Osteoblast (primary cell): ENCODE results near the gene LSR. TPM values are rescaled to one million over a fixed set of nuclear protein-coding genes. Genes with fewer than 3 reads are reported as not detected.

ENCODE experiments used
- DNase-seq: peaks from one replicate; pipeline ENCODE4 v3.0.0; 2011; ENCODE audit warnings: low spot score, mixed read lengths; ENCODE audit not compliant: insufficient read length; ENCODE audit errors: missing footprints
- H2AFZ ChIP-seq: 2 replicates; pipeline ENCODE4 v1.6.0; 2011; ENCODE audit warnings: mild to moderate bottlenecking, low read length
- H3K27ac ChIP-seq: 2 replicates; pipeline ENCODE4 v1.5.1; 2011; ENCODE audit warnings: mild to moderate bottlenecking, low read depth, low read length, moderate library complexity
- H3K27me3 ChIP-seq: 2 replicates; pipeline ENCODE4 v1.6.0; 2012; ENCODE audit warnings: mild to moderate bottlenecking, control low read depth, inconsistent platforms, low read length, moderate library complexity; ENCODE audit not compliant: insufficient read depth
- H3K36me3 ChIP-seq: 2 replicates; pipeline ENCODE4 v1.5.1; 2011; ENCODE audit warnings: mild to moderate bottlenecking, low read length, control low read depth, moderate library complexity; ENCODE audit not compliant: insufficient read depth
- H3K4me1 ChIP-seq: 2 replicates; pipeline ENCODE4 v1.5.1; 2011; ENCODE audit warnings: mild to moderate bottlenecking, low read length, control low read depth, moderate library complexity; ENCODE audit not compliant: insufficient read depth
- H3K4me2 ChIP-seq: 2 replicates; pipeline ENCODE4 v1.6.0; 2011; ENCODE audit warnings: mild to moderate bottlenecking, low read length; ENCODE audit not compliant: insufficient read depth
- H3K4me3 ChIP-seq: fragments of 200-600 bp; sonication (generic); 3 replicates; pipeline ENCODE4 v1.5.1; 2012; ENCODE audit warnings: mild to moderate bottlenecking, low read length, inconsistent platforms; ENCODE audit not compliant: insufficient read depth
- H3K79me2 ChIP-seq: 2 replicates; pipeline ENCODE4 v1.6.0; 2012; ENCODE audit warnings: mild to moderate bottlenecking, low read length, control low read depth, inconsistent platforms; ENCODE audit not compliant: insufficient read depth
- H3K9me3 ChIP-seq: 2 replicates; pipeline ENCODE4 v1.5.1; 2011; ENCODE audit warnings: low read depth, low read length, control low read depth
- H4K20me1 ChIP-seq: 2 replicates; pipeline ENCODE4 v1.6.0; 2012; ENCODE audit warnings: mild to moderate bottlenecking, low read length, control low read depth; ENCODE audit not compliant: insufficient read depth
- total RNA-seq: library from RNA; depleted of rRNA; stranded (reverse); fragments of >200 nt; gene quantifications from 2 replicates; pipeline ENCODE4 v1.2.3, GENCODE V29; 2012
- TF ChIP-seq, protein P1 (sequence below): IDR thresholded peaks from 2 replicates; pipeline ENCODE4 v1.5.1; 2011; ENCODE audit warnings: mild to moderate bottlenecking, low read depth, low read length, moderate library complexity; ENCODE audit errors: extremely low read depth

The LSR gene
- total RNA-seq, 1 donor = 0.36 TPM

DNA sequence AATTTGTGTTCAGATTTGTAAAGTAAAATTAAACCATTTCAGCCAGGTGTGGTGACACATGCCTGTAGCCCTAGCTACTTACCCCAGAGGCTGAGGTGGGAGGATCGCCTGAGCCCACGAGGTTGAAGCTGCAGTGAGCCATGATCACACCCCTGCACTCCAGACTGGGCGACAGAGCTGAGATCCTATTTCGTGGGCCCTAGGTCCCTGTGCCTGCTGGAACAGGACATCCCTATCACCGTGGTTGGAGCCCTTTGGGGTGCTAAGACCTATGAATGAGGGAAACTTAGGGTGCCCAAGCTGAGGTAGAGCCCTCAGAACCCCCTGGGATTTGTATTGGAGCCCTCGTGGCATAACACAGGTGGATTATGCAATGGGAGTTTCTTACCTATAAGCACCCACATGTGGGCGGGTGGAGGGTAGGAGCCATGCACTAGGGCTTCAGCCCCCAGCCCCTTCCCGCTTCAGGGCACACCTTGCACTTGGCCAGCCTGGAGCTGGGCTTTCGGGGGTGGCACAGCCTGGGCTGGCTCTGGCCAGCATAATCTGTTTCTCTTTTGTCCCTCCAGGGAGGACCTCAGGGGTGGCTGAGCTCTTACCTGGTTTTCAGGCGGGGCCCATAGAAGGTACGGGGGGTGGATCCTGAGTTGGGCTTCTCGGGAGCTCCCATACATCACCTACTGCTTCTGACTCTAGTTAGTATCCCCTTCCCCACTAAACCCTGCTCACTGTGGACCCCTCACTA lies 12.7 kb downstream of the LSR start:
- H3K4me2 ChIP-seq = no peak overlapping the region
- TF ChIP-seq, protein P1, sequence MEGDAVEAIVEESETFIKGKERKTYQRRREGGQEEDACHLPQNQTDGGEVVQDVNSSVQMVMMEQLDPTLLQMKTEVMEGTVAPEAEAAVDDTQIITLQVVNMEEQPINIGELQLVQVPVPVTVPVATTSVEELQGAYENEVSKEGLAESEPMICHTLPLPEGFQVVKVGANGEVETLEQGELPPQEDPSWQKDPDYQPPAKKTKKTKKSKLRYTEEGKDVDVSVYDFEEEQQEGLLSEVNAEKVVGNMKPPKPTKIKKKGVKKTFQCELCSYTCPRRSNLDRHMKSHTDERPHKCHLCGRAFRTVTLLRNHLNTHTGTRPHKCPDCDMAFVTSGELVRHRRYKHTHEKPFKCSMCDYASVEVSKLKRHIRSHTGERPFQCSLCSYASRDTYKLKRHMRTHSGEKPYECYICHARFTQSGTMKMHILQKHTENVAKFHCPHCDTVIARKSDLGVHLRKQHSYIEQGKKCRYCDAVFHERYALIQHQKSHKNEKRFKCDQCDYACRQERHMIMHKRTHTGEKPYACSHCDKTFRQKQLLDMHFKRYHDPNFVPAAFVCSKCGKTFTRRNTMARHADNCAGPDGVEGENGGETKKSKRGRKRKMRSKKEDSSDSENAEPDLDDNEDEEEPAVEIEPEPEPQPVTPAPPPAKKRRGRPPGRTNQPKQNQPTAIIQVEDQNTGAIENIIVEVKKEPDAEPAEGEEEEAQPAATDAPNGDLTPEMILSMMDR = no peak
- H3K27me3 ChIP-seq = peaks cover 13% of the 10 kb centered on the region
- no peaks in the 10 kb centered on the region for H3K79me2 ChIP-seq
- no peak overlapping the region for H2AFZ ChIP-seq
- H4K20me1 ChIP-seq = peaks cover 7% of the 10 kb centered on the region
- H3K4me3 ChIP-seq = no peak overlapping the region
- H3K4me1 ChIP-seq = peaks cover under 1% of the 10 kb centered on the region
- H3K36me3 ChIP-seq = no peaks in the 10 kb centered on the region
- H3K9me3 ChIP-seq = no peaks in the 10 kb centered on the region
- DNase-seq = peak; percentile 53
- no peak overlapping the region for H3K27ac ChIP-seq

DNA sequence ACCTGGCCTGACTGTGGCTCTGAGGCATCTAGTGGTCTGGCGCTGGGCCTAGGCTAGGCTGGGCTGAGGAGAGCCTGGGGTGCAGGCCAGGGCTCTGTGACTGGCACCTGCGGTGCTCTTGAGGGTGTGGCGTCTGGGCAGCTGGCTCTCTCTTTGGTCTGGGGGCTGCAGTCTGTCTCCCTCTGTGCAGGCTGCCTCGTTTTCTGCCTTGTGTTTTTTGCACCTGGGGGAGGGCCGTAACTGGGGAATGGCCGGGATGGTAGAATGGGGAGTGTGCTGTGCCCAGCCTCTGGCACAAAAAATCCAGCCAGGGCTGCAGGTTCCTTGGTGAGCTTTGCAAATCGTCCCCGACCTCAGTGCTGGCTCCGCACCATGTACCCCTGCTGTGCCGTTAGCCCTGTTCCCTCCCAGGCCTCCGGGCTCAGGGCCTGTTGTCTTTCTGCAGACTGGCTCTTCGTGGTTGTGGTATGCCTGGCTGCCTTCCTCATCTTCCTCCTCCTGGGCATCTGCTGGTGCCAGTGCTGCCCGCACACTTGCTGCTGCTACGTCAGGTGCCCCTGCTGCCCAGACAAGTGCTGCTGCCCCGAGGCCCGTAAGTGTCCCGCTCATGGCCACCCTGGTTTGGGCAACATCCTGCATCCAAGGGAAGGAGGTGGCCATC lies 13.4 kb downstream of the LSR start:
- H3K27ac ChIP-seq = no peak overlapping the region
- H3K9me3 ChIP-seq = no peaks in the 10 kb centered on the region
- H3K4me2 ChIP-seq = no peak overlapping the region
- DNase-seq = peak; percentile 44
- H3K79me2 ChIP-seq = peaks cover 3% of the 10 kb centered on the region
- peaks cover 13% of the 10 kb centered on the region for H3K27me3 ChIP-seq
- H3K36me3 ChIP-seq = no peaks in the 10 kb centered on the region
- no peak overlapping the region for H3K4me3 ChIP-seq
- TF ChIP-seq, protein P1 = no peak
- H4K20me1 ChIP-seq = peaks cover 9% of the 10 kb centered on the region
- no peak overlapping the region for H2AFZ ChIP-seq
- peaks cover 6% of the 10 kb centered on the region for H3K4me1 ChIP-seq

DNA sequence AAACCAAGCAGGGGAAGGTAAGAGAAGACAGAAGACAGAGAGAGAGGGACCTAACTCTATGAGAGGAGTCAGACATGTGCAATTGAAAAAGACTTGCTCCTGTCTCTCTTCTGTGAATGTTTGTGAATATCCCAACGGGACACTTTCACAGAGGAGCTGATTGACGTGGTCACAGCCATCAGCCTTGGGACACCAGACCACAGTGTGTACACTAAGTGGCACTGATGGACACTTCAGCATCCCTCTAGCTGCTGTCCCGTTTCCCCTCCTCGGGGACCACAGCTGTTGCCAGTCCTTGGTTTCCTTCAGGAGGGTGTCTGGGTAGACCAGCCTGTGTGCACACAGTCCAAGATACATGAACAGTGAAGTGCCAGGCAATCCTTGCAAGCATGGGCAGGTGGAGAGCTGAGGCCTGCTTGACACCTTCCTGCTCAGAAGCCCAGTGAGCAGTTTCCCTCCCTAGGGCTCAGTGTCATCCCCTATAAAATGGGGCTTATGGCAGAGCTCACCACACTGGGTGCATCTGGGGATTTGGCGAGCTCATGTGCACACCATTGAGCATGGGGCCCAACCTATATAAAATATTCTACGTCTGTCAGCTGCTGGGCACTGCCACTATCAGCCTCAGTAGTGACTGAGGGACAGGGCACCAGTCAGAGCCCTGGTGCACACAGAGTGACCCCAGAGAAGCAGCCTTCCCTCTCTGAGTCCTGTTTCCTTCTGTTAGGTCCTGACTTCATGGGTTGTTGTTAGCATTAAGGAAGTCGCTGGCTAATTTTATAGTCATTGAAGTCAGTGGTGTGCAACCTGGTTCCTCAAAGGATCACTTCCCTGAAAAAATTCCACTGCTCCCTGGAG lies 15.7 kb downstream of the LSR start:
- H3K36me3 ChIP-seq = no peaks in the 10 kb centered on the region
- peaks cover 8% of the 10 kb centered on the region for H3K27me3 ChIP-seq
- TF ChIP-seq, protein P1 = no peak
- peak; percentile 80 for DNase-seq
- H2AFZ ChIP-seq = no peak overlapping the region
- no peak overlapping the region for H3K4me3 ChIP-seq
- H3K4me1 ChIP-seq = peaks cover 6% of the 10 kb centered on the region
- no peak overlapping the region for H3K27ac ChIP-seq
- no peaks in the 10 kb centered on the region for H3K9me3 ChIP-seq
- H3K79me2 ChIP-seq = peaks cover 9% of the 10 kb centered on the region
- H3K4me2 ChIP-seq = no peak overlapping the region
- peaks cover 9% of the 10 kb centered on the region for H4K20me1 ChIP-seq
